OCI-LY3 (cell line): ENCODE measurements around the gene BRINP3.

Experiments
- H2AFZ ChIP-seq: fragments of 200-600, 300-600 bp; shearing (Covaris generic); 2 replicates; pipeline ENCODE4 v1.6.0; 2014; ENCODE audit warnings: antibody characterized with exemption, low read depth, low read length
- H3K27ac ChIP-seq: fragments of 200-600, 300-600 bp; sonication (generic); 2 replicates; pipeline ENCODE4 v1.5.1; 2014; ENCODE audit warnings: mild to moderate bottlenecking, low read length, moderate library complexity, mixed read lengths
- H3K27me3 ChIP-seq: fragments of 200-600, 300-600 bp; sonication (generic); 2 replicates; pipeline ENCODE4 v1.6.1; 2014; ENCODE audit warnings: low read depth, low read length, mixed read lengths
- H3K36me3 ChIP-seq: fragments of 200-600, 300-600 bp; sonication (generic); replicated peaks from 2 replicates; pipeline ENCODE3; 2014; ENCODE audit warnings: low read depth, low read length, mixed read lengths
- H3K4me1 ChIP-seq: fragments of 300-600, 200-600 bp; sonication (generic); 2 replicates; pipeline ENCODE4 v1.6.1; 2014; ENCODE audit warnings: low read length, mixed read lengths
- H3K4me2 ChIP-seq: fragments of 200-600, 300-600 bp; sonication (generic); 2 replicates; pipeline ENCODE4 v1.6.1; 2014; ENCODE audit warnings: low read length, mixed read lengths
- H3K4me3 ChIP-seq: fragments of 300-600, 200-600 bp; sonication (generic); 2 replicates; pipeline ENCODE4 v1.5.1; 2014; ENCODE audit warnings: antibody characterized with exemption, mild to moderate bottlenecking, low read length, moderate library complexity
- H3K79me2 ChIP-seq: fragments of 300-600, 200-600 bp; shearing (Covaris generic); 2 replicates; pipeline ENCODE4 v1.6.1; 2014; ENCODE audit warnings: mild to moderate bottlenecking, low read length, mixed read lengths
- H3K9ac ChIP-seq: fragments of 300-600, 200-600 bp; shearing (Covaris generic); 2 replicates; pipeline ENCODE4 v1.6.0; 2014; ENCODE audit warnings: mild to moderate bottlenecking, low read length, moderate library complexity
- H3K9me3 ChIP-seq: fragments of 200-600, 300-600 bp; shearing (Covaris generic); 2 replicates; pipeline ENCODE4 v1.6.1; 2014; ENCODE audit warnings: low read length, mixed read lengths; ENCODE audit not compliant: insufficient read depth
- H4K20me1 ChIP-seq: fragments of 200-600, 300-600 bp; sonication (generic); 2 replicates; pipeline ENCODE4 v1.6.1; 2016; ENCODE audit warnings: low read length, mixed read lengths; ENCODE audit not compliant: insufficient read depth
- CTCF ChIP-seq: fragments of 200-600, 300-600 bp; sonication (generic); IDR thresholded peaks from 2 replicates; pipeline ENCODE4 v1.5.1; 2014; ENCODE audit warnings: antibody characterized with exemption, low read length, low read depth
- EZH2phosphoT487 ChIP-seq: fragments of 200-600 bp; shearing (Covaris generic); IDR thresholded peaks from 2 replicates; pipeline ENCODE4 v1.6.1; 2018; ENCODE audit warnings: antibody characterized with exemption, mixed run types, low read depth

BRINP3 gene

GRCh38 chr1:190169311-190170067, 308.2 kb downstream of the BRINP3 start:
- Histone ChIP-seq H3K4me3 (no peak overlapping the region), H3K27me3 (no peaks in the 10 kb centered on the region), H4K20me1 (no peaks in the 10 kb centered on the region), H3K9ac (no peak overlapping the region), H2AFZ (no peak overlapping the region), H3K9me3 (no peaks in the 10 kb centered on the region), H3K27ac (no peak overlapping the region), H3K4me1 (no peaks in the 10 kb centered on the region), H3K79me2 (no peaks in the 10 kb centered on the region), H3K4me2 (no peak overlapping the region), H3K36me3 (no peaks in the 10 kb centered on the region)
- TF ChIP-seq EZH2phosphoT487 (no peak), CTCF (no peak)

GRCh38 chr1:190168893-190169280, 308.8 kb downstream of the BRINP3 start:
- Histone ChIP-seq H3K36me3 (no peaks in the 10 kb centered on the region), H3K4me3 (no peak overlapping the region), H3K27me3 (no peaks in the 10 kb centered on the region), H3K27ac (no peak overlapping the region), H3K4me1 (no peaks in the 10 kb centered on the region), H3K9me3 (no peaks in the 10 kb centered on the region), H3K79me2 (no peaks in the 10 kb centered on the region), H4K20me1 (no peaks in the 10 kb centered on the region), H3K9ac (no peak overlapping the region), H3K4me2 (no peak overlapping the region), H2AFZ (no peak overlapping the region)
- TF ChIP-seq CTCF (no peak), EZH2phosphoT487 (no peak)

GRCh38 chr1:190168116-190168892, 309.4 kb downstream of the BRINP3 start:
- H3K27ac ChIP-seq, result no peak overlapping the region
- H2AFZ ChIP-seq, result no peak overlapping the region
- no peaks in the 10 kb centered on the region for H3K27me3 ChIP-seq
- H3K36me3 ChIP-seq, result no peaks in the 10 kb centered on the region
- no peak overlapping the region for H3K4me3 ChIP-seq
- H3K4me1 ChIP-seq, result no peaks in the 10 kb centered on the region
- H3K4me2 ChIP-seq, result no peak overlapping the region
- no peaks in the 10 kb centered on the region for H3K9me3 ChIP-seq
- no peak for TF ChIP-seq CTCF
- TF ChIP-seq EZH2phosphoT487, result no peak
- no peaks in the 10 kb centered on the region for H4K20me1 ChIP-seq
- H3K9ac ChIP-seq, result no peak overlapping the region
- no peaks in the 10 kb centered on the region for H3K79me2 ChIP-seq

GRCh38 chr1:190159146-190159545, 318.5 kb downstream of the BRINP3 start:
- no peaks in the 10 kb centered on the region for H3K27me3 ChIP-seq
- H2AFZ ChIP-seq, result no peak overlapping the region

More at GRCh38 chr1:190159146-190159545, 318.5 kb downstream of the BRINP3 start:
- H4K20me1 ChIP-seq, result no peaks in the 10 kb centered on the region
- H3K9me3 ChIP-seq, result no peaks in the 10 kb centered on the region
- H3K79me2 ChIP-seq, result no peaks in the 10 kb centered on the region
- TF ChIP-seq EZH2phosphoT487 (no peak), CTCF (no peak)
- H3K9ac ChIP-seq, result no peak overlapping the region
- no peak overlapping the region for H3K27ac ChIP-seq
- no peak overlapping the region for H3K4me2 ChIP-seq
- H3K4me3 ChIP-seq, result no peak overlapping the region
- H3K36me3 ChIP-seq, result no peaks in the 10 kb centered on the region
- no peaks in the 10 kb centered on the region for H3K4me1 ChIP-seq
